ENCODE data around the gene DHTKD1.
"Not testable (repeated sequence)": the region's sequence is repeated elsewhere in the genome, so short reads cannot be mapped to it uniquely, and the experiment has no call there.

DHTKD1 gene

DNA sequence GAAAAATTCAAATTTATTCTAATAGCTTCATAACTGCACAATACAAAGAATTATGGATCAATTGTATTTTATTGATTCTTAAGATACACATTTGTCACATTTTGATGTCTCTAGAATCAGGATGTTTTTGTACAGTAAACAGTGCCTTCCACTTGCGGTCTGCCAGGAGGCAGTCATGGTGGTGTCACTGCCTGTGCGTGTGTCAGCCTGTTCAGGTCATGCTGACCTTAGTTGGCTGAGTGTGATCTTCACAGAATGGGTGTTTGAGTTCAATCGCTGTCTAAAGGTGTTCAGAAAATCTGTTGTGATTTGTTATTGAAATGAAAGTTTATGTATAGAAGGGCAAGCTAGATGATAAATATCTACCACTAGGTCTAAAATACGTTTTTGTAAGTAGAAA is 81.4 kb downstream of the DHTKD1 start:
- no peak for DNase-seq

GRCh38 chr10:12154516-12154915 is 85.8 kb downstream of the DHTKD1 start:
- DNase-seq: no peak

- no peak for DNase-seq
Observed at GRCh38 chr10:12156367-12157123, 87.8 kb downstream of the DHTKD1 start.

GRCh38 chr10:12158111-12158510 is 89.4 kb downstream of the DHTKD1 start:
- no peak for DNase-seq

GRCh38 chr10:12160664-12161063 is 91.9 kb downstream of the DHTKD1 start:
- DNase-seq: no peak

GRCh38 chr10:12162927-12163326 is 94.2 kb downstream of the DHTKD1 start:
- DNase-seq: no peak

DNA sequence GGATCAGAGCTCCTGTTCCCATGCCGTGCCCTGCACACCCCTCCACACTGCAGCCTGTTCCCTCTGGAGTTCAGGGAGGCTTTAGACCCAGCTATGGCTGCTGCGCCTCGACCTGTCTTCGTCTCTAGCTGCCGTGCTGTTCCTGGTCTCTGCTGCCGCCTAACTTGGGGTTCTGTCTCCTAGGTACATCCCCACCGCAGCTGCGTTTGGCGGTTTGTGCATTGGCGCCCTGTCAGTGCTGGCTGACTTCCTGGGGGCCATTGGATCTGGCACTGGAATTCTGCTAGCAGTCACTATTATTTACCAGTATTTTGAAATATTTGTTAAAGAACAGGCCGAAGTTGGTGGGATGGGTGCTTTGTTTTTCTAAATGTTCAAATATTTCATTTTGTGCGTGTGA is 95.3 kb downstream of the DHTKD1 start:
- DNase-seq: no peak

GRCh38 chr10:12165036-12165435 is 96.3 kb downstream of the DHTKD1 start:
- DNase-seq: no peak

DNA sequence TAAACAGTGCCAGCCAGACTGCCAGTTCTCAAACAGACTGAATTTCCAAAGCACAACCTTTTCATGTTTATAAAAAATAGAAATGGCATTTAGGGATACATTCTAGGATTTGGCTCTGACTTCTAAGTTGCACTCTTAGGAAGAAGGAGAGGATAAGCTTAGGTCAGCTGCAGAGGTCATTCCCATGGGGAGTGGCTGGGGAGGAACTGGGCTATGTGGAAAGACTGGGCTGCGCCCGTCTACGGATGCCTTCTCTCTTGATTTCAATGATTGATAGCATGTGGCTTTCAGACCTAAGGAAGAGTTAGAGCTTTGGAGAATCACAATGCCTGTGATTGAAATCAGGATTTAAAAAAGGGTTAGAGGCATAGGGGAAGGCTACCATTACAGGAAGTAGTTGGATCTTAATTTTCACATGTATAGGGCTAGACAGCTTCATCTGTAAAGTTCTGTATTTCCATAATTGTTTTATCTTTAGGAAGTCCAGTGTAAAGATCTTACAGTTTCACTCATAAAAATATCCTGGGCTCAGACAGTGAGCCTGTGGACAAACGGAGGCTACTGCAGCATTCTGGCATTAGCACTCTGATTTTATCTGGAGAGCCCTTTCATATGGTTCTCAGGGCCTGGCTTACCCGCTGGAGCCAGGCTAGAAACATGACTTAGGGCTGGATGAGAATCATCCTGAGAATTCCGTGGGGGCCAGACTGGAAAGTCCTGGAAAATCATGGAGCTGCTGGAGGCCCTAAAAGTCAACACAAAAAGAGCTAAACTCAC is 97.4 kb downstream of the DHTKD1 start:
- DNase-seq: no peak

GRCh38 chr10:12171512-12171911 is 102.8 kb downstream of the DHTKD1 start:
- DNase-seq: not testable (repeated sequence)
